NCI-H187 treated with DMSO at 0.1 percent for 48 hours (cell line): ENCODE measurements around the gene FAM111B.
"Not testable (repeated sequence)": the region's sequence is repeated elsewhere in the genome, so short reads cannot be mapped to it uniquely, and the experiment has no call there.

ENCODE experiments used
- DNase-seq: peaks from one replicate; lab custom pipeline; 2025; lab: John Stamatoyannopoulos, UW

Gene FAM111B

GRCh38 chr11:59106363-59107336 lies at the start of gene FAM111B:
Gene FAM111B, plus strand, starts transcription at chr11:59107237. Its CDS starts 2,389 bp downstream, at chr11:59109626.
- DNase-seq, result peak; percentile 80

- peak; percentile 1 for DNase-seq
Measured at GRCh38 chr11:59058120-59059033, 48.7 kb upstream of the FAM111B start.

GRCh38 chr11:59060096-59060495 lies 46.9 kb upstream of the FAM111B start:
- DNase-seq, result not testable (repeated sequence)

GRCh38 chr11:59062602-59063529 lies 44.2 kb upstream of the FAM111B start:
- no peak for DNase-seq

- not testable (repeated sequence) for DNase-seq
Measured at GRCh38 chr11:59063996-59064727, 42.9 kb upstream of the FAM111B start.

GRCh38 chr11:59069087-59069486 lies 38.0 kb upstream of the FAM111B start:
- no peak for DNase-seq

- no peak for DNase-seq
Measured at GRCh38 chr11:59076876-59077571, 30.0 kb upstream of the FAM111B start.

- DNase-seq, result no peak
Measured at GRCh38 chr11:59078435-59078834, 28.6 kb upstream of the FAM111B start.

GRCh38 chr11:59079086-59079485 lies 28.0 kb upstream of the FAM111B start:
- no peak for DNase-seq

- not testable (repeated sequence) for DNase-seq
Measured at GRCh38 chr11:59080421-59080820, 26.6 kb upstream of the FAM111B start.

- DNase-seq, result not testable (repeated sequence)
Measured at GRCh38 chr11:59081430-59082020, 25.5 kb upstream of the FAM111B start.

- not testable (repeated sequence) for DNase-seq
Measured at GRCh38 chr11:59086007-59086406, 21.0 kb upstream of the FAM111B start, which contains the start of gene GLYATL1B. Gene GLYATL1B, plus strand, starts transcription at chr11:59086307. Its CDS starts 0 bp downstream, at chr11:59086307.

GRCh38 chr11:59088162-59088561 lies 18.9 kb upstream of the FAM111B start:
- no peak for DNase-seq

- not testable (repeated sequence) for DNase-seq
Measured at GRCh38 chr11:59093576-59093975, 13.5 kb upstream of the FAM111B start.

- DNase-seq, result not testable (repeated sequence)
Measured at GRCh38 chr11:59095225-59095624, 11.8 kb upstream of the FAM111B start.

GRCh38 chr11:59095972-59096575 lies 11.0 kb upstream of the FAM111B start:
- DNase-seq, result not testable (repeated sequence)

- DNase-seq, result no peak
Measured at GRCh38 chr11:59097113-59097708, 9.8 kb upstream of the FAM111B start.

- not testable (repeated sequence) for DNase-seq
Measured at GRCh38 chr11:59097938-59098337, 9.1 kb upstream of the FAM111B start.
